Thyroid gland (tissue), 4 donors: Measurements from ENCODE around the gene NOP14.

Experiments
- CTCF ChIP-seq, 6 experiments: fragments of 200-600 bp in 3 of 6; fragments of 450-650 bp in 3 of 6; sonication (generic) in 3 of 6; IDR thresholded peaks; one replicate each; pipeline ENCODE4 v1.5.1; 2016 to 2019; ENCODE audit warnings: antibody characterized with exemption in 6 of 6, mild to moderate bottlenecking in 2 of 6, inconsistent platforms in 1 of 6, moderate library complexity in 1 of 6
- POLR2A ChIP-seq, 2 donors: fragments of 450-650 bp; IDR thresholded peaks; one replicate each; pipeline ENCODE4 v1.6.1; 2017; ENCODE audit warnings: antibody characterized with exemption in 2 of 2, mild to moderate bottlenecking in 2 of 2, moderate library complexity in 1 of 2

GRCh38 chr4:2893772-2894171 is 69.4 kb downstream of the NOP14 start:
- TF ChIP-seq CTCF (IDR thresholded peaks at IDR 0.05) (no peak), POLR2A (IDR thresholded peaks at IDR 0.05) (no peak)
